Measurements from ENCODE around the gene PRKCH. TPM values are rescaled to one million over a fixed set of nuclear protein-coding genes. Genes with fewer than 3 reads are reported as not detected.

PRKCH gene
- total and polyA plus RNA-seq, 9 donors, result 10.2 to 15.5 (median 12.3) TPM

DNA sequence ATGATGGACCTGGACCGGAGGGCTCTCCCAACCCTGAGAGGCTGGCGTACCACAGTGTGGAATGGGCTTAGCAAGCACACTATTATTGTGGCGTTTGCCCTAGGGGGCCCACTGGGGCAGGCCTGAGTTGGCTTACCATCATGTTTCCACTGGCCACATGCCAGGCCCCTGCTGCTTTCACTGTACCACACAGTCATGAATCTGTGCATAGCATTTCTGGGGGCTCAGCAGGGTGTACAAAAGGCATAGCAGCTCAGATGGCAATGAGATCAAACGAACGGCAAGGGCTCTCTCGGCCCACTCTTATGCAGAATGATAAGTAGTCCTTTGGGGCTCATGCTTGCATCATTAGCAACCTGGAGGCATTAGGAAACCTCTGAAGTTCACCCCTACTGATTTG, 236.9 kb downstream of the PRKCH start:
- no peak overlapping the region for H3K4me3 ChIP-seq (ENCODE audit: low read length)
- H3K36me3 ChIP-seq (ENCODE audit: control insufficient read depth, insufficient read depth, low read length), result no peaks in the 10 kb centered on the region
- no peak overlapping the region for H3K27ac ChIP-seq (ENCODE audit: low read length)
- WGBS (ENCODE audit: insufficient coverage), result 81% methylated on average over 5 of the region's 6 CpGs
- DNase-seq, result no peak
- peaks cover 43% of the 10 kb centered on the region for H3K4me1 ChIP-seq (ENCODE audit: control insufficient read depth, insufficient read depth, low read length)
- H3K27me3 ChIP-seq (ENCODE audit: control insufficient read depth, insufficient read depth, low read length), result no peaks in the 10 kb centered on the region
- no peaks in the 10 kb centered on the region for H3K9me3 ChIP-seq (replicated peaks; ENCODE audit: control insufficient read depth, low read depth, low read length)

DNA sequence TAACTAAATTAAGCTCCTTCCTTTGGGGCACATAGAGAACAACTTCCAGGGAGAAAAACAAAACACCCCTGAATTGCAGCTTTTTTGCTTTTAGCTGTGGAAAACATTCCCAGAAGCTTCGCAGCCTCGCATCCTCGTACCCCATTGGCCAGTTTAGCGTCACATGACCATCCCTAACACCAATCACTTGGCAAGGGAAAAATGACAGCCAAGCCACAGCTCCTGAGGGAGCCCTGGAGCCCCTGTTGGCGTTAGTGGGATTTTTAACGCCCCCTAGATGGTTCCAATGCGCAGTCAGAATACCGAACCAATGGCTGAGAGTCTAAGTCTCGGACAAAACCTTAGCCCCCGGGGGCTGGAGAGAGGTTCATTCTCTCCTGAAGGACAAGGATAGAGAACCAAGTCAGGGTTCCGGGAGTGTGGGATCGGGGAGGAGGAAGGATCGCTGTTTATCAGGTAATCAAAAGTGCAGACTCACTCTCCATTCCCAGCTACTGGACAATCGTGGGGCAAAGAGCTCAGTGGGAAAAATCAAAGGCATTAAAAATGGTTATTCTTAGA, 238.3 kb downstream of the PRKCH start:
- no peaks in the 10 kb centered on the region for H3K9me3 ChIP-seq (replicated peaks; ENCODE audit: control insufficient read depth, low read depth, low read length)
- DNase-seq, result no peak
- 78% methylated on average over 6 of the region's 14 CpGs for WGBS (ENCODE audit: insufficient coverage)
- H3K4me1 ChIP-seq (ENCODE audit: control insufficient read depth, insufficient read depth, low read length), result peaks cover 46% of the 10 kb centered on the region
- peak overlapping the region; percentile 45 for H3K27ac ChIP-seq (ENCODE audit: low read length)
- no peak overlapping the region for H3K4me3 ChIP-seq (ENCODE audit: low read length)
- H3K36me3 ChIP-seq (ENCODE audit: control insufficient read depth, insufficient read depth, low read length), result no peaks in the 10 kb centered on the region
- H3K27me3 ChIP-seq (ENCODE audit: control insufficient read depth, insufficient read depth, low read length), result no peaks in the 10 kb centered on the region

DNA sequence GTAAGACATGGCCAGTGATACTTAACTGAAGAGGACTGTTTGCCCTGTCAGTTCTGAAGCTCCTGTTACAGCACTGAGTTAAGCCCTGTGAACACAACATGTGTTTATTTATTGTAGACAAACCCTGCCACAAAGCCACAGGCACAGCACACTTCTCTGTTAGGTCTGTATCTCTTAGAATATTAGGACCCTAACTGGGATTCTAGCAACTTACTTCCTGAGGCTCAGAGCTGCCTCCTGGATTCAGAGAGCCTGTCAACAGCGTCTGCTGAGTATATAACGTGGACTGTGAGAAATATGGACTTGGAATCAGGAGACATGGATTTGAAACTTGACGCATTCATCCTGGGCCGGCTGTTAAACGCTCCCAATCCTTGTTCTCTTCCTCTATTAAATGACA, 238.9 kb downstream of the PRKCH start:
- Histone ChIP-seq H3K27me3 (ENCODE audit: control insufficient read depth, insufficient read depth, low read length) (no peaks in the 10 kb centered on the region), H3K4me3 (ENCODE audit: low read length) (no peak overlapping the region), H3K9me3 (replicated peaks; ENCODE audit: control insufficient read depth, low read depth, low read length) (no peaks in the 10 kb centered on the region), H3K36me3 (ENCODE audit: control insufficient read depth, insufficient read depth, low read length) (no peaks in the 10 kb centered on the region), H3K4me1 (ENCODE audit: control insufficient read depth, insufficient read depth, low read length) (peaks cover 48% of the 10 kb centered on the region), H3K27ac (ENCODE audit: low read length) (peak overlapping the region; percentile 45)
- peak; percentile 63 for DNase-seq
- 20% methylated on average over 2 of the region's 5 CpGs for WGBS (ENCODE audit: insufficient coverage)

GRCh38 chr14:61561104-61561503, 239.7 kb downstream of the PRKCH start:
- H3K27ac ChIP-seq (ENCODE audit: low read length), result peak overlapping the region; percentile 82
- H3K9me3 ChIP-seq (replicated peaks; ENCODE audit: control insufficient read depth, low read depth, low read length), result no peaks in the 10 kb centered on the region
- peaks cover 48% of the 10 kb centered on the region for H3K4me1 ChIP-seq (ENCODE audit: control insufficient read depth, insufficient read depth, low read length)
- no CpG with 5 or more reads among the region's 3 CpGs for WGBS (ENCODE audit: insufficient coverage)
- H3K4me3 ChIP-seq (ENCODE audit: low read length), result no peak overlapping the region
- H3K36me3 ChIP-seq (ENCODE audit: control insufficient read depth, insufficient read depth, low read length), result no peaks in the 10 kb centered on the region
- DNase-seq, result no peak
- no peaks in the 10 kb centered on the region for H3K27me3 ChIP-seq (ENCODE audit: control insufficient read depth, insufficient read depth, low read length)

DNA sequence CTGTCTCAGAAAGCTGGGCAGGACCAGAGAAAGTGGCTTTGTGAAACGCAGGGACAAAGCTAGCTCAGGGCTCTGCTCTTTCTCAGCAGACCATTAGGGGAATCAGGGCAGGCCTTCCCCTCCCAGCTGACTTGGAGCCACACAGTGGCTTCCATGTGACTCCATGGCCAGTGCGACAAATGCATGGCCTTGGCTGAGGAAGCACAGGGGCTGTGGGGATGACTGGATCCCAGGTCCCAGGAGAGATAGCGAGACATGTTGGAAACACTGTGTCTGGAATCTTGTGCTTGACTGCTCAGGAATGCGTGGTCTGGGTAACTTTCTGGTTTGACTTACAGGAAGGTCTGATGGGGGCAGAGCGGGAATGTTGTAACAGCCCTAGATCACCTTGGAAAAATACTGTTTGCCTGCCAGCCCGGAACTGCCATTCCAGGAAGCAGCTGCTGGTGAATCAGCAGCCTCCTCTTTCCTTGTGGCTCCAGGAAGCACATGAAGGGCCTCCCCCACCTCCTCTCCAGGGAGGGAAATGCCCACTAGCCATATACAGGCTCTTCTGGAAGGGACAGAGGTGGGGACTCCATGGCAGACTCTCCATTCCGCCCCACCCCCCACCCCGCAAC, 240.4 kb downstream of the PRKCH start:
- H3K9me3 ChIP-seq (replicated peaks; ENCODE audit: control insufficient read depth, low read depth, low read length), result no peaks in the 10 kb centered on the region
- DNase-seq, result peak; percentile 80
- WGBS (ENCODE audit: insufficient coverage), result 53% methylated on average over 6 of the region's 8 CpGs
- peak overlapping the region; percentile 82 for H3K27ac ChIP-seq (ENCODE audit: low read length)
- no peaks in the 10 kb centered on the region for H3K27me3 ChIP-seq (ENCODE audit: control insufficient read depth, insufficient read depth, low read length)
- H3K36me3 ChIP-seq (ENCODE audit: control insufficient read depth, insufficient read depth, low read length), result no peaks in the 10 kb centered on the region
- no peak overlapping the region for H3K4me3 ChIP-seq (ENCODE audit: low read length)
- peaks cover 48% of the 10 kb centered on the region for H3K4me1 ChIP-seq (ENCODE audit: control insufficient read depth, insufficient read depth, low read length)

DNA sequence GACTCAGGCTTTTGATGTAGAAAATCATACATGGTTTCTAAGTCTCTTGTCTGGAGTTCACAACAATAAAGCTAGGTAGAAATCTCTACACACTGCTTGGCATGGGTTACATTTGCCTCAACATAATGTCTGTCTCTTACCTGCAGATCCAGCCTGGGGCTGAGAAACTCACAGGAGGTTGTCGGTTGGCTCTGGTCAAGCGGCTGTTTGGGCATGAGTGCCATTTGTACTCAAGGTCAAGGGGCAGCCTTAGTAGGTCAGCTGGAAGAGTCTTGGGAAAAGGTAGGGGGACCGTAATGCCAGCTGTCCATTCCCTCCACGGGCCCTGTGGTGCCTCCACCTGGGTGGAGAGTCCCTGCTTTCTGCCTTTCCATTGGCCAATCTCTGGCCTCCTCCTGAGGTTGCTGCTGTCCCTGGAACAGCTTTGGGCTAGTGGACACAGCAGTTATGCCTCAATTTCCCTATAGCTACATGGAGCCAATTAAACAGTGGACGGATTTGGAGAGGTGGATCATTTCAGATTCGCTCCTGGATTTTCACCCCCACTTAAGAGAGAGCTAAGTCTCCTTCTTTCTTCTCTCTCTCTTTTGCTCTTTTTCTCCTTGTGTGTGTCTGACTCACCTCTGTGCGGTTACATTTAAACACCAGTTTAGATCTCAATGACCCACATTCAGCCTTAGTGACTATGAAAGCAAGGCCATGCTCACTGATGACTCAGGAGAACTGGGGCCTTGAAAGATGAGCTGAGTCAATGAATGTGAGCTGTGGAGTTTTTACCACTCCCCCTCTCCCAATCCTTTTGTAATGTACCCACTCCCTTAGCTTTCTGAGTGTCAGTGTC, 241.2 kb downstream of the PRKCH start:
- no peak for DNase-seq
- WGBS (ENCODE audit: insufficient coverage), result 97% methylated on average over 4 of the region's 7 CpGs
- H3K4me1 ChIP-seq (ENCODE audit: control insufficient read depth, insufficient read depth, low read length), result peaks cover 48% of the 10 kb centered on the region
- H3K9me3 ChIP-seq (replicated peaks; ENCODE audit: control insufficient read depth, low read depth, low read length), result no peaks in the 10 kb centered on the region
- no peaks in the 10 kb centered on the region for H3K27me3 ChIP-seq (ENCODE audit: control insufficient read depth, insufficient read depth, low read length)
- no peaks in the 10 kb centered on the region for H3K36me3 ChIP-seq (ENCODE audit: control insufficient read depth, insufficient read depth, low read length)
- no peak overlapping the region for H3K4me3 ChIP-seq (ENCODE audit: low read length)
- H3K27ac ChIP-seq (ENCODE audit: low read length), result peak overlapping the region; percentile 69

DNA sequence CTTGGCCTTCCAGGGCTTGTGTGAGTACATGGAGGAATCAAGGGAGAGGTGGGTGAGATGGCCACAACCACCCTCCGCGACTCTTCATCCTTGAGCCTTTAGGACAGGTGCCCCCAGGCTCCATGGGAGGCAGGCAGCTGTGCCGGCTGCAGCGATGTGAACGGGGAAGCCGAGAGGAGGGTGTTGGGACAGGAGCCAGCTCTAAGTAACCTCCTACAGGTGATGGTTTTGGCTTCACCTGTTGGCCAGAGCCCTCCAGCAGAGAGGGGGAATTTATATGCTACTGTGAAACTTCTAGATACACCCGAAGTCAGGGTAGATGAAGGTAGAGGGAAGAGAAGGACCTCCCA, 241.8 kb downstream of the PRKCH start:
- H3K36me3 ChIP-seq (ENCODE audit: control insufficient read depth, insufficient read depth, low read length), result no peaks in the 10 kb centered on the region
- H3K9me3 ChIP-seq (replicated peaks; ENCODE audit: control insufficient read depth, low read depth, low read length), result no peaks in the 10 kb centered on the region
- no peak overlapping the region for H3K4me3 ChIP-seq (ENCODE audit: low read length)
- WGBS (ENCODE audit: insufficient coverage), result 77% methylated on average over 6 of the region's 7 CpGs
- no peak overlapping the region for H3K27ac ChIP-seq (ENCODE audit: low read length)
- H3K4me1 ChIP-seq (ENCODE audit: control insufficient read depth, insufficient read depth, low read length), result peaks cover 50% of the 10 kb centered on the region
- no peaks in the 10 kb centered on the region for H3K27me3 ChIP-seq (ENCODE audit: control insufficient read depth, insufficient read depth, low read length)
- DNase-seq, result no peak

DNA sequence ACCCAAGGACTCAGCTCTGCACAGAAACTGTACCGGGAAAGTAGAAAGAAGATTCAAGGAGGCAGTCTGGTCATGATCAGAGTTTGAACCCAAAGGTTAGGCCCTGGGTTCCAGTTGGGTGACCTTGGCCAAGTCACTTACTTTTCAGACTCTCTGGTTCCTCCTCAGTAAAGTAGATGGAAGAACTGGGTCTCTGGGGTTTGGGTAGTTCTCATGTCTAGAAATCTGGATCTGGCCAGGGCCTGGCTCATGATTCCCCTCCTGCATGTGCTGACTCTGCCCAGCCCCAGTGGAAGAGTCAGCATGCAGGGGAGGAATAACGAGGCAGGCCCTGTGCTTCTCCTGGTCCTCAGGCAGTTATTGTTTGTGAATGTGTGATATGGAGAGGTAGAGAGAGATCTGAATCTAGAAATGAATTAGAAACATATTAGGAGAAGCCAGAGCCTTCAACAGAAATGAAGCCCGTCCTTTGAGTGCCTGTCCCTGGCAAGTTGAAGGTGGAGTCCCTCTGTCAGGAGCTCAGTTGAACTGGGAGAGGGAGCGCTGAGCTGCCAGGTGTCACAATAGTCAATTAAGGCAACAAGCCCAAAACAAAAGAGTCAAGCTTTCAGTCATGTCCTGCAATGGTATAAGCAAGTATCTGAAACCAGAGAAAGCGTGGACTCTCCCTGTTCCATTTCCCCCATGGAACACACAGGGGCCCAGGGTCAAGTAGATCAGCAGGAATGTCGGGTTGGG, 242.7 kb downstream of the PRKCH start:
- Histone ChIP-seq H3K4me3 (ENCODE audit: low read length) (no peak overlapping the region), H3K36me3 (ENCODE audit: control insufficient read depth, insufficient read depth, low read length) (no peaks in the 10 kb centered on the region), H3K27me3 (ENCODE audit: control insufficient read depth, insufficient read depth, low read length) (peaks cover 5% of the 10 kb centered on the region), H3K4me1 (ENCODE audit: control insufficient read depth, insufficient read depth, low read length) (peaks cover 53% of the 10 kb centered on the region), H3K9me3 (replicated peaks; ENCODE audit: control insufficient read depth, low read depth, low read length) (no peaks in the 10 kb centered on the region), H3K27ac (ENCODE audit: low read length) (no peak overlapping the region)
- 91% methylated on average over 5 of the region's 6 CpGs for WGBS (ENCODE audit: insufficient coverage)
- DNase-seq, result no peak

DNA sequence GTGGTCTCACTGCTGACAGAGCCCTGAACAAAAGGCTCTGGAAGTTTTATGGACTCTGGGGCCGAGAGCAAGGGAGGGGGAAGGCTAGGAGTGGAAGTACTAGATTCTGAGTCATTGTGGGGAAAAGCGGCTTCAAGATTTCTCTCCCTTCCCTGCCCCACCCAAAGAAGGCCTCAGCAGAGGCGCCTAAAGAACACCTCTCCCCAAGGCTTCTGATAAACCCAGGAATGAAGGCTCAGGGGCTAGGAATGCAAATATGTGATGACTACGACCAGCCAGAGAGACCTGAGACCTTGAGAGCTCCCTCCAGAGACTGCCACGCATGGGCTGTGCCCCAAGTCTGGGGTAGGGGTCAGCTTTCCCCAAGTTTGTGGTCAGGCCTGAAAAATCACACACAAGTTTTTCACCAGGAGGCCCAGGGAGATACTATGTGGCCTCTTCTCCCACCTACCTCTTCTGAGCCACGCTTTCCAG, 243.3 kb downstream of the PRKCH start:
- Histone ChIP-seq H3K9me3 (replicated peaks; ENCODE audit: control insufficient read depth, low read depth, low read length) (no peaks in the 10 kb centered on the region), H3K4me1 (ENCODE audit: control insufficient read depth, insufficient read depth, low read length) (peaks cover 58% of the 10 kb centered on the region)

GRCh38 chr14:61565181-61565580, 243.8 kb downstream of the PRKCH start:
- H3K9me3 ChIP-seq (replicated peaks; ENCODE audit: control insufficient read depth, low read depth, low read length), result no peaks in the 10 kb centered on the region
- H3K27me3 ChIP-seq (ENCODE audit: control insufficient read depth, insufficient read depth, low read length), result peaks cover 10% of the 10 kb centered on the region
- H3K4me1 ChIP-seq (ENCODE audit: control insufficient read depth, insufficient read depth, low read length), result peaks cover 58% of the 10 kb centered on the region
- no peak overlapping the region for H3K4me3 ChIP-seq (ENCODE audit: low read length)
- no peak for DNase-seq
- no peaks in the 10 kb centered on the region for H3K36me3 ChIP-seq (ENCODE audit: control insufficient read depth, insufficient read depth, low read length)
- no peak overlapping the region for H3K27ac ChIP-seq (ENCODE audit: low read length)

More for the DNA sequence above, 243.3 kb downstream of the PRKCH start:
- Histone ChIP-seq H3K27ac (ENCODE audit: low read length) (no peak overlapping the region), H3K4me3 (ENCODE audit: low read length) (no peak overlapping the region), H3K36me3 (ENCODE audit: control insufficient read depth, insufficient read depth, low read length) (no peaks in the 10 kb centered on the region), H3K27me3 (ENCODE audit: control insufficient read depth, insufficient read depth, low read length) (peaks cover 8% of the 10 kb centered on the region)
- WGBS (ENCODE audit: insufficient coverage), result 80% methylated on average over 2 of the region's 6 CpGs
- no peak for DNase-seq

Measured in muscle of leg (tissue), 11 donors.